GM21515 (cell line): ENCODE measurements around the gene CRYBB2.
"Not testable (repeated sequence)": the region's sequence is repeated elsewhere in the genome, so short reads cannot be mapped to it uniquely, and the experiment has no call there.

Experiments used
- ATAC-seq: cut with Tn5 transposase; IDR thresholded peaks from one replicate; pipeline ENCODE4 v1.9.1; 2021; ENCODE audit not compliant: unreplicated experiment

The CRYBB2 gene

GRCh38 chr22:25232301-25232700, 12.9 kb downstream of the CRYBB2 start:
- no peak for ATAC-seq

GRCh38 chr22:25233706-25234105, 14.3 kb downstream of the CRYBB2 start:
- not testable (repeated sequence) for ATAC-seq

GRCh38 chr22:25235547-25236290, 16.3 kb downstream of the CRYBB2 start:
- no peak for ATAC-seq

GRCh38 chr22:25236417-25236816, 17.0 kb downstream of the CRYBB2 start:
- no peak for ATAC-seq

GRCh38 chr22:25237503-25237902, 18.1 kb downstream of the CRYBB2 start:
- no peak for ATAC-seq

- not testable (repeated sequence) for ATAC-seq
These were observed 18.6 kb downstream of the CRYBB2 start for GRCh38 chr22:25238058-25238457.

- ATAC-seq: not testable (repeated sequence)
These were observed 35.7 kb downstream of the CRYBB2 start for GRCh38 chr22:25255169-25255568.

GRCh38 chr22:25267567-25267966, 48.1 kb downstream of the CRYBB2 start:
- ATAC-seq: not testable (repeated sequence)

- ATAC-seq: not testable (repeated sequence)
These were observed 49.5 kb downstream of the CRYBB2 start for GRCh38 chr22:25268902-25269301.

GRCh38 chr22:25270061-25270460, 50.6 kb downstream of the CRYBB2 start:
- ATAC-seq: not testable (repeated sequence)

GRCh38 chr22:25273231-25273630, 53.8 kb downstream of the CRYBB2 start:
- not testable (repeated sequence) for ATAC-seq

GRCh38 chr22:25273928-25274327, 54.5 kb downstream of the CRYBB2 start:
- not testable (repeated sequence) for ATAC-seq

GRCh38 chr22:25280118-25280517, 60.7 kb downstream of the CRYBB2 start:
- ATAC-seq: not testable (repeated sequence)
